Right lung (tissue), 5 donors: ENCODE measurements around the gene ZNF32. TPM values are rescaled to one million over a fixed set of nuclear protein-coding genes. Genes with fewer than 3 reads are reported as not detected.

Experiments
- DNase-seq, 2 donors: peaks; one replicate each; pipeline ENCODE4 v3.0.0-alpha.2; 2013
- polyA plus RNA-seq, 5 donors: library from polyadenylated mRNA; unstranded; fragments of 120-200 nt; gene quantifications; one replicate each; pipeline versions ENCODE4 v1.2.1 to v1.2.3, GENCODE V29; 2013; ENCODE audit warnings: inconsistent platforms in 1 of 5, low replicate concordance in 1 of 5; ENCODE audit not compliant: insufficient read length in 5 of 5, insufficient read depth in 1 of 5

ZNF32 gene
- polyA plus RNA-seq, 5 donors = 49.8 to 62.9 (median 54.6) TPM

DNA sequence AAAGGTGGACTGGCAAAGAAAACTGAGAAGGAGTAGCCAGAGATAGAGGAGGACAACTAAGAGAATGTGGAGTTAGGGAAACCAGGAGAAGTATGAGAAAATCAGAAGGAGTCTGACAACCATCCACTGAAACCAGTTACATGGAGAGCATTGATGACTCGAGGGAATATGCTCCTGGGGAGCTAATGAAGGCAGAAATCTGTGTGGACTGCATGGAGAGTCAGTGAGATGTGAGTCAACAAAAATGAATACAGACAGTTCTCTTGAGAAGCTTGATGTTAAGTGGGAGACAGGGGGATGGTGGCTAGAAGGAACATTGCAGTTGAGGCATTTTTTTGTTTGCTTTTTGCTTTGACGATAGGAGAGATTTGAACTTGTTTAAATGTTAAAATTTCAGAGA, 34.3 kb upstream of the ZNF32 start:
- DNase-seq = no peak

DNA sequence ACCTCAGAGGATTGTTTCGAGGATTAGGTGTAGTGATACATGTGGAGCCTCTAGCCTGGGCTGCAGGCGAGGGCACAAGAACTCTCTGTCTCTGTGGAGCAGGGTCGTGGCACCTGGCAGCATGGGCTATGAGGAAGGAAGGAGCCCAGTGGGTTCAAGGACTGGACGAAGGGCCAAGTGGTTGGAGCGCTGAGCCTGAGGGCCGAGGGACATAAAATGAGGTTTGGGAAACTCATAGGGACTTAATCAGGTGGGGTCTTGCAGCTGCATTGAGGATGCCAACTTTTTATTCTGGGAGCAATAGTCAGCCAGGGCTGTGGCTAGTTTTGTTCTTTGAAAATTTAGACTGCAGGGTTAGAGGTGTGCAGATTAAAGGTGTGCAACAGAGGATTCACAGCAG, 33.0 kb upstream of the ZNF32 start:
- no peak for DNase-seq

DNA sequence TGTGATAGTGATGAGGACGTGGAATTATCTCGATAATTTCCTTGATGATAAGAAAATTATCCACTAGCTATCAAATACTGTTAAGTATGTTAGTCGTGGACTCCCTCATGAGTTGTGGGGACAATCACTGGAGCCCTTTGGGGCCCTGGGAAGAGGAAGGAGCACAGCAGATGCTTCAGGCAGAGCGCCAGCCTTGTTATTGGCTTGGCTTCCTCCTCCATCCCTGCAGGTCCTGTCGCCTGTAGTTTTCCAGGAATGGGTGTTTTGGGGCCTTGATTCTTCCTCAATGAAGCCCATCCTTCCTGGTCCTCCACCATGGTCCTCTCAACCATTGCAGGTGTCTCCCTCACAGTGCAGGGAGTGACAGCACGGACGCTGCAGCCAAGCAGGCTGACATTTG, 32.5 kb upstream of the ZNF32 start:
- no peak for DNase-seq

DNA sequence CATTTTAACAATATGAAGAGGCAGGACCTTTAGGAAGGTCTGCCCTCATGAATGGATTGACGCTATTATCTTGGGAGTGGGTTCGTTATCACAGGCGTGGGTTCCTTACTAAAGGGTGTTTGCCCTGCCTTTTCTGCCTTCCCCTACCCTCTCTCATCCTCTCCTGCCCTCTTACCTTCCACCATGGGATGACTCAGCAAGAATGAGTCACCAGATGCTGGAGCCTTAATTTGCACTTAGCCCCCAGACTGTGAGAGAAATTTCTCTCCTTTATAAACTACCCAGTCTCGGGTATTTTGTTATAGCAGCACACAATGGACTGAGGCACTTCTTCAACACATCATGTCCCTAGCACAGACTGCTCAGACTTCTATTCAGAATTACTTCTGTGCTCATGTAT, 31.4 kb upstream of the ZNF32 start:
- no peak for DNase-seq

DNA sequence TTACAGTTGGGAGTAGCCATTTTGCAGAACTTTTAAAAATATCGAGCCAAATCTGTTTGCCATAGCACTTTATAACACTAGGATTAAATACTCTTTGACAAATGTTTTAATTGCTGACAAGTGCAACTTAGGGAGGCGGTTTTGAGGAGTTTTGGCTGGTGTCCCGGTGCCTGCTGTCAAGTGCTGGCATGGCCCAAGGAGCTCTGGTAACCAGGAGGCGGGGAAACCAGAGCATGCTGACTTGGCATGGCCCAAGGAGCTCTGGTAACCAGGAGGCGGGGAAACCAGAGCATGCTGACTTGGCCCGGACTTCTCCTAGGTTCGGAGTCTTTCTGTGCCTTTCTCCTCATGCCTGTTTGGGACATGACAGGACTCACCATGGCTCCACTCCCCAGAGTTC, 30.8 kb upstream of the ZNF32 start:
- DNase-seq = no peak

DNA sequence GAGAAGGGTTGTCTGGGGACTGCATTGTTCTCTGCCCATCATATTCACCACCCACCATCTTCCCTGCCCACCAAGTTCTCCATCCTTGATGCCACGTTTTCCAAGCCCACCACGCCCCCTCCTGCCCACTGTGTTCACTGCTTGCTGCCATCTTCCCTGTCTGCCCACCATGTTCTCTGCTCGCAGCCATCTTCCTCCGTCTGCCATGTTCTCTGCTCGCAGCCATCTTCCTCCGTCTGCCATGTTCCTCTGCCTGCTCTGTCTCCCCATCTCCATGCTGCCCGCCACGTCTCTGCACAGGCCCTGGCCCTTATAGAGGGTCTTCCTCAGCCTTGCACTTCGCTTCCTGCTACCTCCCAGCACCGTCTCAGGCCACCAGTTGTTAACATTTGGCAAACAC, 30.0 kb upstream of the ZNF32 start:
- DNase-seq = no peak

DNA sequence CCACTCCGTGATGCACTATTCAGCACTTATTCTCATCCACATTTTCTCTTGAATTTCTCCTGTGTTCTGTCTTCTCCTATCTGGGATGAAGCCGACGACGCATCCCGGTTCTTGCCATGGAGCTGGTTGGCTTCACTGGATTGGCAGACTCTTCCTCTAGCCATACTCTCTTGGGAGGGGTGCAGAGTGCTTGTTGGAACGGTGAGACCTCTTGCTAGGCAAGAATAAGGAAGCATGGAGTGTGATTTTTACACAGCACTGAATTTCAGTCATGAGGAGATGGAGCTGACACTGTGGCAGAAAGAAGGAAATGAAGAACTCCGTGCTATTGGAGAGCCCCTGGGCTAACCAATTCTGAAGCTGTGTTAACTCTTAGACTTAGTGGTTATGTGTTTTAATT, 28.2 kb upstream of the ZNF32 start:
- no peak for DNase-seq

DNA sequence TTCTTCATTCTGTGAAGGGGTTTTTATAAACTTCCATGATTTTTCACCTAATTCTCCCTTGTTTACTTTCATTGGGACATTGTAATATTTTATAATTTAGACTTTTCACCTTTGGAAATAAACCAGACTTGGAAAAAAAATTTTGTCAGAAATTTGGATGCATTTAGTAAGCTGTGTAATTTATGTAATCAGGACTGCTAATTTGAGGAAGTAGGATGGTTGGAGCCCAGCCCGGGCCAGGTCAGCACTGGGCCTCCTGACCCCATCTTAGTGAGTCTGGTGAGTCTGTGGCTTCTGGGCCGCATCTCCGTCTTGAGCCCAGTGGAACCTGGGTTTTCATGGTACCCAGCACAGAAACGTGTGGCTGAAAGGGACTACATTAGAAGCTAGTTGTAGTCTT, 27.6 kb upstream of the ZNF32 start:
- DNase-seq = no peak

DNA sequence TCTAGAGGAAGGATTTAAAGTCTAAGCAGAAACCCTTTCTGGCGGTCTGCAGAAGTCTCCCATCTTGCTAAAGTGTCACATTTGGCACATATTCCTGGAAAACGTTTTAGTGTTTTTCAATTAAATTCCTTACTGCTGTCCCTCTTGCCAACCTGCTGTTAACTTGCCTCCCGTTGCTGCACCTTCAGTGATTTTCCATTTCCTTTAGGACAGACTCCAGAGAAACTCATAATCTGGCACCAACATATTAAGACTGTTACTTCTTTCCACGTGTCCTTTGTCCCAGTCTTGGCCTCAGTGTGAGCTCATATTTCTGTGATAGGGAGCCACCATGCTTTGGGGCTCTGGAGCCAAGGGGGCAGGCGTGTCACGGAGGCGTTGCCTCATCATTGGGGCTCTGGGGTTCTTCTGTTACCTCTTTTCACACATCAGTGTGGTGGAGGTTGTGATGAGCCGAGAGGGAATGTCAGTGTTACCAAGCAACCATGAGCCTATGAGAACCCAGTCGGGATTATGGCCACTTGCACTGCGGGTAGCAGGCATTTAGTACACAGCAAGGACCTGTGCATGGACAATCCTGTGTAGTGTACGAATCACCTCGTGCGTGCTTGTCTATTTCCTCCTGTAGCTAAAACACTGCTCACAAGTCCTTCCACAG, 26.0 kb upstream of the ZNF32 start:
- no peak for DNase-seq

DNA sequence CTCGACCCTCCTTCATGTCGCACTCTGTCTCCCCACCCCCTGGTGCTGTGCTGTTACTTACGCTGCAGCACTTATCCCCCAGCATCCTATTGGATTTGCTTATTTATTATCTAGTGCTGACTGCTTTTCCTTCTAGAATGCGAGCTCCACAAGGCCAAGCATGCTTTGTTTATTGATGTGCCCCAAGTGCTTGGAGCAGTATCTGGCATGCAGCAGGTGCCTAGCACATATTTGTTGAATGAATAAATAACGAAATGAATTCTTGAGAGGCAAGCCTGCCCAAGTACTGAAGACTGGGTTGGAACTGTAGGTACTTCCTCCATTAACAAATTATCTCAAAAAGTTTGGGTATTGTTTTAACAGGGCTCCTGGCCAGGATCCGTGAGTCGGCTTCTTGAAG, 24.8 kb upstream of the ZNF32 start:
- DNase-seq = no peak

DNA sequence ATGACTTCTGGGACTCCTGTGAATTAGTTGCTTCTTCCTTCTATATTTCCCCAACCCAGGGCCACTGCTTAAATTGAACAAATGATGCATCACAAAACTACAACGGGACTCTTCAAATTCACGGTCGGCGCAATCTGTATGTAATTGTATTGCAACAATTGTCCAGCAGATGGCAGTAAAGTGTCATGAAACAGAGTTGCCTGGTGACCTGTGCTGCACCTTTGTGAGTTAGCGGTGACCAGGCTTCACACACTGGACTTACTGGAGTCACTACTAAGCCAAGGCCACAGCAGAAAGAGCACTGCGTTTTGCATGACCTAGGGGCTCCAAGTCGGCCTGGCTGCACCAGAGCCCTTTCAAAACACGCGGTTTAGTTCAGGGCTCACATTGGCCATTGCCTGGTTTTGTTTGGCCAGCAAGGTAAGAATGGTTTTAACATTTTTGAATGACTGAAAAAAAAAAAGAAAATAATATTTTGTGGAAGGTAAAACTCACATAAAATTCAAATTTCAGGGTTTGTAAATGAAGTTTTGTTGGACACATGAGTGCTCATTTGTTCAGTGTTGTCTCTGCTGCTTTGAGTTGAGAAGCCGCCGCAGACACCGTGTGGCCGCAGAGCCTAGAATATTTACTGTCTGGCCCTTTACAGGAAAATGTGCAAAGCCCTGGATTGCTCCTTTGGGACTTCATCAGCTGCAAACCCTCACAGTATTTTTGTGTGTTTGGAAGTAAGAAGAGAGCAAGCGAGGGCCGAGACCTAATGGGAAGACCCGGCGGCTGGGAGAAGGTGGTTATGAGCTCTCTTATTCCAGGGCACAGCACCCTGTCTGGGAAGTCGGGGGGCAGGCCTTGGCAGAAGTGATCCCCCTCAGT, 23.2 kb upstream of the ZNF32 start:
- peak in 1 of 2 donors; percentile 55 for DNase-seq

DNA sequence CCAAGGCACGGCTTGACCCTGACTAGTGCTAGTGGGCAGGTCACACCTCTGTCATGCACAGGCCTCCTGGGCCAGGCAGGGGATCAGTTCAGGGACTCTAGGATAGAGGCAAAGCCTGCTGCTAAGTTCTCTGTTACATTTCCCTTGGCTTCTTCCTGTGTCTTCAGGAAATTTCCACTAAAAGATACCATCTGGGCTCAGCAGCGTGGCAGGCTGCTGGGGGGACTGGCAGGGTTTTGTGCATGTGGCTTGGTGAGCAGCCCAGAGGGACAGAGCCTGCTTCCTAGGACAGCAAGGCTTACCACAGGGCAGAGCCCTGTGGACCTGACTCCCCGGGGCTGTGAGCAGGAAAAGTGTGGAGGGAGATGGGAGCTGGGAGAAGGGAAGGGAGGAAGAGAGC, 20.7 kb upstream of the ZNF32 start:
- DNase-seq = no peak

DNA sequence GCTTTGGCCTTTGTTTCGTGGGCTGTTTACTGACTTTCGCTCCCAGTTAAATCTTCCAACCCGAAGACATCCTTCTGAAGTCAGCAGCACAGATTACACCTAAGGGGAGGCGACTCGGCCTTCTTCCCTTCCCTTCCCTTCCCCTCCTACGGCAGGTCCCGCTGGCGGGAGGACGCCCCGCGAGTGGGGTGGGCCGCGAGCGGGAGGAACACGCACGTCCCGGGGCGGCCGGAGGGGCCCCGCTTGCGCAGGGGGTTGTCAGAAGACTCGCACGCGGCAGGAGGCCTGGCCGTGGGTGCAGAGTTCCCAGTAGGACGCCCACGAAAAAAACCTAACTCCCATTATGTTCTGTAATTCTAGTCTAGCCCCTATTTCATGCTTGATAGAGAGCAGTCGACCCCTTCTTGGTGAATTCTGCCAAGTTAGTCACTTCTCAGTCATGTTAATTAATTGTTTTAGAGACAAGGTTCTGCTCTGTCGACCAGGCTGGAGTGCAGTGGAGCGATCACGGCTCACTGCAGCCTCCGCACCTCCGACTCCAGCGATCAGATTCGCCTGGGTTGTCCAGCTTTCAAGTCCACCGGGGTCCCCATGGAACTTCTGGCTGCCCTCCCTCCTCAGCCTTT, 19.2 kb upstream of the ZNF32 start:
- no peak for DNase-seq

DNA sequence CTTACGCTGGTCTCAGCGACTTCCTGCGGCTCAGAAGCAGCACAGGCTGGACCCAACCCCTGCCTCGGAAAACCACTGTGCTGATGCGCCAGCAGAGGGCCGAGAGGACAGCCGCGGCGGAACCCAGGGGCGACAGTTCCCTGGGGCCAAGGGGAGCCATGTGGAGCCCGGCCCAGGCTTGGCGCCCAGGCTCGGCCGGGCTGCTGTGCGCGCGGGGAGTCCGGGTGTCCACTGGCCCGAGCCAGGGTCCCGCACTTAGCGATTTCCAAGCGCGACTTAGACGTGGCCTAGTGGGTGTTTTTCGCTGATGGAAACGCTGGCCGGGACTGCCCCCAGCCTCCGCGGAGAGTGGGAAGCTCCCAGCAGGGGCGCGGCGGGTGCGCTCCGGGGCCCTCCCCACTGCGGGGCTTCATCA, 18.6 kb upstream of the ZNF32 start:
- DNase-seq = no peak

DNA sequence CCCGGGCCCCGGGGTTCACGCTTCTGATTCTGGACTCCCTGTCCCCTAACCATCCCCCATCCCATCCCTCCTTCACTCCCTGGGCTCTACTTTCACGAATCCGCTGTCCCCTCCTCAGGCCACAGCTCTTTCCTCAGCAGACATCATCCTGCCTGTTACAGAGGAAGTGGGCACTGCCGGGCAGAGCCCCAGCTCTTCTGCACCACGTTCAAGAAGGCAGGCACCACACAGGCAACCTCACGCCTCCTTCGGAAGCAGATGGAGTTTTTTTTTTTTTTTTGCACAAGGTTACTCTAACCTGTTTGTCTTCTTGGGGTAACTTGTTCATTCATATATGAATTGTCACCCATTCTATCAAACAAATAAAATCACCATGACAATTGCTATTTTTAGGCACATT, 17.9 kb upstream of the ZNF32 start:
- DNase-seq = no peak

DNA sequence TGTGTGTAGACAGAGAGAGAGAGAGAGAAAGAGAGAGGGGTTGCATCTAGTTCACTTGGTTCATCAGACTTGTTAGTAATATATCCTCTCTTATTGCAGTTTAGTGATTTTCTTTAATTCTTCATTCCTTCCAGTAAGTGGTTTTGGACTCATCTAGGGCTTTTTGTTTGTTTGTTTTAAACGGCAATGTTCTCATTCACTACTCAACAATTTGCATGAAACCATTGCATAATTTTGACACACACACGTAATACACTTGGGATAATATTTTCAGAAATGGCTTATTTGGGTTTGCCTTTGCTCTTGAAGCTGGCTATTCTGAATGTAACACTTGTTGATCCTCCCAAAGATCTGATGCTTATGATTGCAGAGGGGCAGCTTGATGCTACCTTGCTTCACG, 16.4 kb upstream of the ZNF32 start:
- no peak for DNase-seq

DNA sequence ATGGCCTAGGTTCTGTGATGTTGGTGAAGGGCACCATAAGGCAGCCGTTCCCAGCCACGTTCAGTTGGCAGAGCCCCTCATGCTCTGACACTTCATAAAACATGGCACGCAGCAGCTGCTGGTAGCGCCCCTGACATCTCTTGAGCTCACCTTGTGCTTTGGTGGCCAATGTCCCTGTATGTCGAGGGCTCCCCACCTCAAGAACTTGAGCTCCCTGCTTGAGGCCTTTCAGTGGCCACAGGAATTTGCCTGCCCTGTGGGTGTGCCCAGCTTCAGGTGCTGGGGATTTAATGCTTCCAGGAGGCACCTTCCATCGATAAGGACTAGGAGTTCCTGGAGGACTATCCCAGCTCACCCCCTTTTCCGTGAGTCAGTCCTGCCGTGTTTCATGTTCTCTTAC, 9.5 kb upstream of the ZNF32 start:
- no peak for DNase-seq

DNA sequence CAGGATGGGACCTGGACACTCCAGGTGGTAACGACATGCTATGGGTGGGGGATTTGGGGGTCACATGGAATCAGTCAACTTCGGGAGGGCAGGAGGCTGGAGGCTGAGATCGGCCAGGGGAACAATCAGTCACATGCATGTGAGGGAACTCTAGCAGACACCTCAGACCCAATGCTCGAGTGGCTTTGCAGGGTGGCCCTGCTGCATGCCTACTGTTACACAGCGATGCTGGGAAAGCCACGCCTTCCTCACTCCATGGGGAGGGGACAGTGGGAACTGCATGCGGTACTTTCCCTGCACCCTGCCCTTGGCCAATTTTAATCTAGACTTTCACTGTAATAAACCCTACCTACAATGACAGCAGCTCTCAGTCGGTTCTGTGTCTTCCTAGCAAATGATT, 6.6 kb upstream of the ZNF32 start:
- DNase-seq = no peak

DNA sequence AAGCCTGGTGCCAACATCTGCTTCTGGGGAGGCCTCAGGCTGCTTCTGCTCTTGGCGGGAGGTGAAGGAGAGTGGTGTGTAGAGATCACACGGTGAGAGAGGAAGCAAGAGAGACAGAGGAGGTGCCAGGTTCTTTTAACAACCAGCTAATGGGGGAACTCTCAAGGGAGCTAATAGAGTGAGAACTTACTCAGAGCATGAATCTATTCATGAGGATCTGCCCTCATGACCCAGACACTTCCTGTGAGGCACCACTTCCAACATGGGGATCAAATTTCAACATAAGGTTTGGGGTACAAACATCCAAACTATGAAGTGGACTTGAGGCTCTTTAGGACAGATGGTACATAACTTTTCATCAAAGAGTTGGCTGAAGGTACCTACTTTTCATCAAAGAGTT, 5.1 kb upstream of the ZNF32 start:
- no peak for DNase-seq

DNA sequence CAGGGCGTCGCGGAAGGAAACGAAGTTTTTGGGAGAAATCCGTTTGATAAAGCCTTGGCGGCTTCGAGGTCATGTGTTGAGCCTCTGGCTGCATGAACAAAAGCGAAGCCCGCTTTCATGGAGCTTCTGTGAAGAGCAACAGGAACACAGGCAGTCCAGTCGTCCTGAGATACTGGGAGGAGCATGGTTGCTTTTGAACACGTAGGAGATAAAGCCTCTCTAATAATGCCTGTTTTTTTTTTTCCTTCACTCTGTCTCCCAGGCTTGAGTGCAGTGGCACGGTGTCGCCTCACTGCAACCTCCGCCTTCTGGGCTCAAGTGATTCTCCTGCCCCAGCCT, 473 bp upstream of the ZNF32 start:
- DNase-seq = no peak

DNA sequence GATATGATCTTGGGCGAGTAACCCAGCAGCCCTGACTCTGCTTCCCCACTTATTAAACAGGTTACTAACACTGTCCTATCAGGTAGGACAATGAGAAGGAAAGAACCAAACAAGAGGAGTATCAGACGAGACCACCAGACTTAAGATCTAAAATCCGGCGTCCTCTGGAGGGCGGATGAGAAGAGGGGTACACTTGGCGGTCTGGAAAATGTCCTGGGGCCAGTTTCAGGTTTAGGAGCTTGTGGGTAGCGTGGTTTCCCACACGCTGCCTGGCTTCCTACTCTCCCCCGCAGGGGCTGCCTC, 635 bp downstream of the ZNF32 start:
- DNase-seq = no peak

DNA sequence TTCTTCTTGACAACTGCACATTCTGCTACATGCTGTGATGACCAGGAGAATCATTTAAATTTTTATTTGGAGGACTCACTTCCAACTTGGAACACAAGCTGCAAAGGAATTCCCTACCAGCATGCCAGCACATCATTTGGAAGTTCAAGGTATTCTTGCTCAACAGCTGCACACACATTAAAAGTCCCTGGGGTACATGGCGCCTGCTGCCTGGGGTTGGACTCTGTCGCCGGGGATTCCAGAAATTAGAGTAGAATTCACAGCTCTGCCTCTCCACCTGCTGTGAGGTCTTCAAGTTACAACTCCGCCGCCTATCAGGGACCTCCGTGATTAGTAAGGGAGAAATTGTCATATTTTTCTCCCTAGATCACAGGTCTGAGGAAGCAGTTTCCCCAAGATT, 1.1 kb downstream of the ZNF32 start:
- DNase-seq = no peak

DNA sequence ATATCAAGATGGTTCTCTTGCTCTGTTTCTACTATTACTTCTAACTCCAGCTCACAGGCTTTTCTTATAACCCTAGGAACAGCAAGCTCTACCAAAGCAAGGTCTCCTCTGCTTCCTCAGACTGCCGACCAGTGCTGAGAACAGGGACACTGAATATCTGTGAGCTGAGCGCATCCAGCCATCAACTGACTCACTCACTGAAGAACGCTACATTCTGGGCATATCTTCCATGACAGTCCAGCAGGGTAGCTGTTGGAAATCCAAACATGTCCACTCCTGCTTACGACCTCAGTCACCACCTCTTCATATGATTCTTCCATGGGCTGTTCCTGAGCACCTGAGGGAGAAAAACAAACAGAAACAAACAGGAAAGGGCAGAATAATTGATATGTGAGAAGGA, 2.8 kb downstream of the ZNF32 start:
- DNase-seq = no peak

DNA sequence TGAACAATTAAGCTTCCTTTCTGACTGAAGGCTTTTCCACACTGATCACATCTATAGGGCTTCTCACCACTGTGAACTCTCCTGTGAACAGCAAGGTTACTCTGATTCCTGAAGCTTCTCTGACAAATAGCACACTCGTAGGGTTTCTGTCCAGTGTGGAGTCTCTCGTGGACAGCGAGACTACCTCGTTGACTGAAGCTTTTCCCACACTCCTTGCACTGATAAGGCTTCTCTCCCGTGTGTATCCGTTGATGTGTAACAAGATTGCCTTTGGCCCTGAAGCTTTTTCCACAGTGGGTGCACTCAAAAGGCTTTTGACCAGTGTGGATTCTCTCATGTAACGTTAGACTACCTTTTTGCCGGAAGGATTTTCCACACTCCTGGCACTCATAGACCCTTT, 4.4 kb downstream of the ZNF32 start:
- no peak for DNase-seq
